ENCODE data around the gene NINL.

GRCh38 chr20:25478889-25479568 lies 106.3 kb downstream of the NINL start:
- TF ChIP-seq TAF1 (IDR thresholded peaks at IDR 0.05; ENCODE audit: low read depth, low read length) (no peak), CBX8 (IDR thresholded peaks at IDR 0.05; ENCODE audit: borderline replicate concordance, low read depth, low read length) (no peak), EZH2 (IDR thresholded peaks at IDR 0.05; ENCODE audit: low read depth, low read length, severe bottlenecking) (no peak), CTCF (IDR thresholded peaks at IDR 0.05; ENCODE audit: control extremely low read depth in 1 of 3, insufficient read depth in 1 of 3, low read depth in 1 of 3, low read length in 3 of 3) (no peak), POLR2A (IDR thresholded peaks at IDR 0.05; ENCODE audit: control extremely low read depth in 1 of 2, low read depth in 2 of 2, low read length in 2 of 2) (no peak)
